IMR-90 (cell line): ENCODE measurements around the gene DOCK2.

Source experiments
- CTCF ChIP-seq: conservative IDR thresholded peaks from 2 replicates; pipeline ENCODE4 v1.5.1; 2012; ENCODE audit warnings: mild to moderate bottlenecking, low read depth, low read length, improper control_type of control experiment
- MAZ ChIP-seq: IDR thresholded peaks from 2 replicates; pipeline ENCODE4 v1.6.1; 2012; ENCODE audit warnings: low read depth, mild to moderate bottlenecking, low read length, improper control_type of control experiment, moderate library complexity, borderline replicate concordance
- POLR2A ChIP-seq: IDR thresholded peaks from 2 replicates; pipeline ENCODE4 v1.6.1; 2012; ENCODE audit warnings: mild to moderate bottlenecking, low read depth, low read length
- RCOR1 ChIP-seq: IDR thresholded peaks from 2 replicates; pipeline ENCODE4 v1.6.1; 2012; ENCODE audit warnings: mild to moderate bottlenecking, low read length, improper control_type of control experiment; ENCODE audit not compliant: insufficient replicate concordance
- RFX5 ChIP-seq: IDR thresholded peaks from 2 replicates; pipeline ENCODE4 v1.8.0; 2012; ENCODE audit warnings: low read depth, mild to moderate bottlenecking, low read length, moderate library complexity
- SMC3 ChIP-seq: fragments of 150-350 bp; IDR thresholded peaks from 2 replicates; pipeline ENCODE4 v1.6.1; 2016; ENCODE audit warnings: low read depth, mild to moderate bottlenecking, antibody characterized with exemption, low read length, moderate library complexity
- USF2 ChIP-seq: fragments of 150-350 bp; IDR thresholded peaks from 2 replicates; pipeline ENCODE4 v1.6.1; 2017; ENCODE audit warnings: mild to moderate bottlenecking, antibody characterized with exemption, low read length, low read depth

- no peak for TF ChIP-seq CTCF
- TF ChIP-seq RFX5, result no peak
- no peak for TF ChIP-seq RCOR1
- TF ChIP-seq USF2, result no peak
- no peak for TF ChIP-seq POLR2A
- TF ChIP-seq MAZ, result no peak
- no peak for TF ChIP-seq SMC3
Measured at GRCh38 chr5:169706071-169706470, 69.0 kb downstream of the DOCK2 start.
